Gastroesophageal sphincter (tissue), 3 donors: ENCODE results near the gene PCDHB14.

Experiments
- EP300 ChIP-seq: sonication (generic); formaldehyde crosslinking; IDR thresholded peaks from one replicate; pipeline ENCODE4 v1.6.1; 2017; ENCODE audit warnings: antibody characterized with exemption, mild to moderate bottlenecking
- TF ChIP-seq, protein P1 (sequence below), 4 experiments: fragments of 200-600 bp in 2 of 4; fragments of 450-650 bp in 2 of 4; sonication (generic) in 1 of 4; IDR thresholded peaks; one replicate each; pipeline ENCODE4 v1.5.1; 2017 to 2019; ENCODE audit warnings: antibody characterized with exemption in 4 of 4, mild to moderate bottlenecking in 2 of 4, moderate library complexity in 2 of 4

- TF ChIP-seq, protein P1, sequence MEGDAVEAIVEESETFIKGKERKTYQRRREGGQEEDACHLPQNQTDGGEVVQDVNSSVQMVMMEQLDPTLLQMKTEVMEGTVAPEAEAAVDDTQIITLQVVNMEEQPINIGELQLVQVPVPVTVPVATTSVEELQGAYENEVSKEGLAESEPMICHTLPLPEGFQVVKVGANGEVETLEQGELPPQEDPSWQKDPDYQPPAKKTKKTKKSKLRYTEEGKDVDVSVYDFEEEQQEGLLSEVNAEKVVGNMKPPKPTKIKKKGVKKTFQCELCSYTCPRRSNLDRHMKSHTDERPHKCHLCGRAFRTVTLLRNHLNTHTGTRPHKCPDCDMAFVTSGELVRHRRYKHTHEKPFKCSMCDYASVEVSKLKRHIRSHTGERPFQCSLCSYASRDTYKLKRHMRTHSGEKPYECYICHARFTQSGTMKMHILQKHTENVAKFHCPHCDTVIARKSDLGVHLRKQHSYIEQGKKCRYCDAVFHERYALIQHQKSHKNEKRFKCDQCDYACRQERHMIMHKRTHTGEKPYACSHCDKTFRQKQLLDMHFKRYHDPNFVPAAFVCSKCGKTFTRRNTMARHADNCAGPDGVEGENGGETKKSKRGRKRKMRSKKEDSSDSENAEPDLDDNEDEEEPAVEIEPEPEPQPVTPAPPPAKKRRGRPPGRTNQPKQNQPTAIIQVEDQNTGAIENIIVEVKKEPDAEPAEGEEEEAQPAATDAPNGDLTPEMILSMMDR (IDR thresholded peaks at IDR 0.05), result no peak
- TF ChIP-seq EP300, result no peak
Measured at GRCh38 chr5:141258464-141258863, 35.3 kb downstream of the PCDHB14 start.
